ENCODE results near the gene DYNC2LI1.

Gene DYNC2LI1

DNA sequence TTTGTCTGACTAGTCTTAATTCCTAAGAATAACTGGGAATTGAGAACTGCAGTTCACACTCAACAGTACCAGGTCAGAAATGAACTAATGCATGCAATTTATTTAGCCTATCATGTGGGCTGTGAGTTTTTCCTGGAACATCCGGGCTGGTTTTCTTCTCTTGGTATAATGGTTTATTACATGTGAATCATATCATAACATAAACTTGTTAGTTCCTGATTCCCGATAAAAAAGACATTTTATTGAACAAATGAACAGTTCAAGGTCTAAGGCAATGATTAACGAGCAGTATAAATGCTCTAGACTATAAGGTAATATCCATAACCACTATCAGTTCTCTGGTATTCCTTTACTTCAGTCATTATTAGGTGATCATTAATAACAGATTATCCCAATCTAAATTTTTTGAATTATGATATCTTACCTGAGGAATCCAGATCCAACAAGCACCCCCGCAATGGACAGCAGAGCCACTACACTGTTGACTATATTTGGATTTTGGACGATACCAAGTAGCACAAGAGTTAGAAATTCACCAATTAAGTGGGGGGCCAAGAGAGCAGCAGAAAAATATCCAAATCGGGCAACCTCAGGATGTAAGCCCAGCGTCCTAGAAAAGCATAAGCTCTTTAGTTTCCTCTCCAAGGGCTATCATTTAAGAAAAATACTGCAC is 45.8 kb downstream of the DYNC2LI1 start:
- DNase-seq: no peak

DNA sequence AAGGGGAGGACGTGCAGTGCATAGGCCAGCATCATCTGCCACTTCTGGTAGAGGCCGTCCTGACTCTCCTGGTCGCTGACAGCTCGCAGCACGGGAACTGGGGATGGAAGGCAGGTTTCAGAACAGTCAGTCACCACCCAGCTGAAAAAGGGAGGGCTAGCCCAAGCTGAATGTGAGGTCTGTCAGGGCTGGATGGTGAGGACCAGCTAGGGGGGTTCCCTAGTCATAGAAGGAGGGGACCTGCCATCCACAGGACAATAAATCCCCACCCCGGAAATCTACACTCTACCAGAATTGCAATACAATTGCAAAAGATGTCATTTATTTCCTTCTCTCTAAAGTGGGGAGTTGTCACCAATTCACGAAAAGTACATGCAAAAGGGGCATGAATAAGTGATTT is 49.0 kb downstream of the DYNC2LI1 start:
- DNase-seq: no peak

DNA sequence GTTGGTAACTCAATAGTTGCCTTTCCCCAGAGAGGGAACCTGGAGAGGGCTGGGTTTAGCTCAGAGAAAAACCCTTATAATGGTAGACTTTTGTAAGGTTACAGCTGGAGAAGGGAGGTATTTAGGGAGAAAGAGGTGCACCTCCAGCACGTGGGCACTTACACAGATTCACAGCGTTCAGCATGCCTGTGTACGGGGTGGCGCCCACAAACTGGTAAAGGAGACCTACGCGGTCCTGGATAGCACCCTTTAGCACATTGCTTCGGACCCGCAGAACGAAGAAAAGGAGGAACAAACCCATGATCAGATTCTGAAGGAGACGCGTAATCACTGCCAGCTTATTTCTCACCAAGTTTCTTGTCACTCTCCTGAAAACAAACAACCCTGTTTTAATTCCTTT is 49.9 kb downstream of the DYNC2LI1 start:
- DNase-seq: no peak

DNA sequence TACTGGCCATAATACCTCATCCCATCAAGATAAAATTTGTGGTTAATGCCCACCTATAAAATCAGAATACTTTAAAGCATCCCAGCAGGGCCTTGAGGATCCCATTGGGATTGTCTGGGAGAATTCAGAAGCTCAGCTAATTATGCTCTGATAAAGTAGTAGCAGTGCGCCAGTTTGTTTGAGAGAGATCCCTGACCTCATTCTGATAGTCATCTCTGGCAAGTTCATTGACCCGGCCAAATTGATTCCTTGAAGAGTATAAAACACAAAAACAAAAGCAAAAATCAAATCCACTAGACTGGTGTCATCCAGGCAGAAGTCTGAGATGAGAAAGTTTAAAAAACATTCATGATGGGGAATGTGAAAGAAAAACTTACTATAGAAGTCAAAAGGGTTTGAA is 50.7 kb downstream of the DYNC2LI1 start:
- no peak for DNase-seq

DNA sequence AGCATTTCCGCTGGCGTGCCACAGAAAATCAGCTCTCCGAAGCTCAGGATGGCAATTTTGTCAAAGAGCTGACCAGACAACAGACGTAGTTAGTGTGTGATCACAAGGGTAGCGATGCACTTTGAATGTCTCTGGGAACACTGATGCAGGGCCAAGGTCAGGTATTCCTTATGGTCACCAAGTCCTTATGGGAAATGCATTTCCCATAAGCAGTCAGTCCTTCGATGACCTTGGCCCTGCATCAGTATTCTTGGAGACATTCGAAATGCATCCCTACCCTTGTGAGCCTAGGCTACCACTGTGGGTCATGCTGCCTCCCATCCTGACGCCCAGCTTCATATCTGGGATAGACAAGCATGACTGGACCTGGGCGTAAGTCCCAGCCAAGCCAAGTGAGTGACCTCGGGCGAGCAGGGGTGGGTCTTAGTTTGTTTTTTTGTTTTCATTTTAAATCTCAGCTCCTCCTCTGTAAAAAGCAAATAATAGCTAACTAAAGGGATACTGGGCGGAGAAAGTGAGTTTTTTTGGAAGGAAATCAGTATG is 51.2 kb downstream of the DYNC2LI1 start:
- no peak for DNase-seq

DNA sequence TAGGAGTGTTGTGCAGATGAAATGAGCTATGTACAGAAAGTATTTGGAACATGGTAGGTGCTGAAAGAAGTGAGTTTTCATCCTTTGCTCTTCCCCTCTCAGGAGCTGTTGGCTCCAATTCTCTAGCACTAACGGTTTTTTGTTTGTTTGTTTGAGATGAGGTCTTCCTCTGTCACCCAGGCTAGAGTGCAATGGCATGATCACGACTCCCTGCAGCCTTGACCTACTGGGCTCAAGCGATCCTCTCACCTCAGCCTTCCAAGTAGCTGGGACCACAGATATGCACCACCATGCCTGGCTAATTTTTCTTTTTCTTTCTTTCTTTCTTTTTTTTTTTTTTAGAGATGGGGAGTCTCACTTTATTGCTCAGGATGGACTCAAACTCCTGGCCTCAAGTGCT is 52.0 kb downstream of the DYNC2LI1 start:
- DNase-seq: no peak

DNA sequence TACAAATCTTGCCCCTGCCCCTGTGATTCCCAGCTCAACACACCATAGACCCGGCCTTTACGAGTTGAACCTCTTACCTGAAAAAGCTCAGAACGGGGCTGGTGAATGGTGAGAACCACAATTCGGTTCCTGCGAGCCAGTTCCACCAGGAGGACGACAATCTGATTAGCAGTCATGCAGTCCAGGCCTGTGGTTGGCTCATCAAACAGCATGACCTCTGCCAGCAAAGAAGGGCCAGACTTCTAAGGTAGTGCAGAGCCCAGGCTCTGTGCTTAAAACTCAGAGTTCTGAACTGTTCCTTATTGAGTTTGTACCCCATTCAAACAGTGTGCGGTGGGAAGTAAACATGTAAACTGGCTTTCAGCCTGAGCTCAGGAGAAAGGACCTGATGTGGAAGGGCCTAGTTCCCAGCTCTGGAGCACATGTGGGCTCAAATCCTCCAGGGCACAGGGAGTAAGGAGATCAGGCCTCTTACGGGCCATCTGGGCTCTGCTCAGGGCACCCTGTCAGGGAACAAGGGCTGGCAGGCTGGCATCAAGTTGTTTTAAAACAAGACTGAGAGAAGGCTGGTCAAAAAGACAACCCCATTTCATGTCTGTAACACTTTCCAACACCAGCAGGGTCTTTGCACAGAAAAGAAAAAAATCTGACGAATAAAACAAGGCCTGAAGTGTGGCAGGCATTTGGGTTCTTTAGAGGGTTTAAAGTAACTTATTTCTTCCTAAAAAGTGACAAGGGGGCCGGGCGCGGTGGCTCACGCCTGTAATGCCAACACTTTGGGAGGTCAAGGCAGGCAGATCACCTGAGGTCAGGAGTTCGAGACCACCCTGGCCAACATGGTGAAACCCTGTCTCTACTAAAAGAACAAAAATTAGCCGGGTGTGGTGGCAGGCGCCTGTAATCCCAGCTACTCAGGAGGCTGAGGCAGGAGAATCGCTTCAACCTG is 52.7 kb downstream of the DYNC2LI1 start:
- DNase-seq: no peak

DNA sequence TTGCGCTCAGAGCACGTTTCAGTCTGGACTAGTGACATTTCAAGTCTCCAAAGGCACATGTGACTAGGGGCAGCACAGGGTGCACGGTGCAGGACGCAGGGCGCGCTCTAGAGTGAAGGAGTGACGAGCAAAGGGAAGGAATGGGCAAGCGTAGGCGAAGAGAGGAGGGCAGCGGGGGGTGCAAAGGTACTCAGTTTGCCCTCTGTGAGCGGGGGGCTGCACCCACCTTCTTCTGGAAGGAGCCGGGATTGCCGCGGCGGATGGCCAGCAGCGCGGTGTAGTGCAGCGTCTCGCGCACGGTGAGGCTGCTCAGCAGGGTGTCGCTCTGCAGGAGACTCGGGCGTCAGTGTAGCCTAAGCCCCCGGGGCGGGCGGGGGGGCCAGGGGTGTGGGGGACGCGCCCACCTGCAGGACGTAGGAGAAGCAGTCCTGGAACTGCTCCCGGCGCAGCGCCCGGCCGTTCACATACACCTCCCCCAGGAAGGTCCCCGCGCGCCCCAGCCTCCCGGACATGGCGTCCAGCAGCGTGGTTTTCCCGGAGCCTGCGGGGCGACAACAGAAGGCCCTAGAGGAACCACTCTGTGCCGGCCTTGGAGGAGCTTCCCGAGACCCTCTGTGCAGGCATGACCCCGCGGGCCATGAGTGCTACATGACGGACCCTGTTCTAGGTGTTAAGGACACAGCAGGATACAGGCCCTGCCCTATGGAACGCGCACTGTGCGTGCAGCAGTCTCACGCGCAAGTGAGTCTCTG is 57.9 kb downstream of the DYNC2LI1 start:
- DNase-seq: no peak

DNA sequence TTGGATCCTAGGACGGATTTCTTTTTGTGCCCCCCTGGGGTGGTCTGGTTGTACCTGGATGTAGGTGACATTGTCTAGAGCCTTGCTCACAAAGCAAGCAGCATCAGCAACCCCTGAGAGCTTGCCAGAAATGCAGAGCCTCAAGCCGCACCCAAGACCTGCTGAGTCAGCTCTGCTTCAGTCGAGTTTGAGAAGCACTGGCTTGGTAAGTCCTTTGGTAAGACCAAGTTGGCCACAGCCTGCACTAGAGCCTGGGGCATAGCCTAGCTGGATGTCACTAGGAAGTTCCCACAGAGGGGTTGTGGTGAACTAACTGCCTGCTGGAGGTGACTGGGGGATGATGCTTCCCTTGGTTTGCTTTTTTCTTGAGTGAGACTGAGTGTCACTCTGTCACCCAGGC is 58.6 kb downstream of the DYNC2LI1 start:
- no peak for DNase-seq

DNA sequence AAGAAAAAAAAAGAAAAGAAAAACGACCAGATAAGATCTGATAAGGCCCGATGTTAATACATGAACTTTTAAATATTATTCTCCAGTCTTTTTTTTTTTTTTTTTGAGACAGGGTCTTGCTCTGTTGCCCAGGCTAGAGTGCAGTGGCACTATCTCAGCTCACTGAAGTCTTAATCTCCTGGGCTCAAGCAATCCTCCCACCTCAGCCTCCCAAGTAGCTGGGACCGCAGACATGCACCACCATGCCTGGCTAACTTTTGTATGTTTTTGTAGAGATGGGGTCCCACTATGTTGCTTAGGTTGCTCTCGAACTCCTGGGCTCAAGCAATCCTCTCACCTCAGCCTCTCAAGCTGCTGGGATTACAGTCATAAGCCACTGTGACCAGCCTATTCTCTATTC is 63.2 kb downstream of the DYNC2LI1 start:
- DNase-seq: no peak

DNA sequence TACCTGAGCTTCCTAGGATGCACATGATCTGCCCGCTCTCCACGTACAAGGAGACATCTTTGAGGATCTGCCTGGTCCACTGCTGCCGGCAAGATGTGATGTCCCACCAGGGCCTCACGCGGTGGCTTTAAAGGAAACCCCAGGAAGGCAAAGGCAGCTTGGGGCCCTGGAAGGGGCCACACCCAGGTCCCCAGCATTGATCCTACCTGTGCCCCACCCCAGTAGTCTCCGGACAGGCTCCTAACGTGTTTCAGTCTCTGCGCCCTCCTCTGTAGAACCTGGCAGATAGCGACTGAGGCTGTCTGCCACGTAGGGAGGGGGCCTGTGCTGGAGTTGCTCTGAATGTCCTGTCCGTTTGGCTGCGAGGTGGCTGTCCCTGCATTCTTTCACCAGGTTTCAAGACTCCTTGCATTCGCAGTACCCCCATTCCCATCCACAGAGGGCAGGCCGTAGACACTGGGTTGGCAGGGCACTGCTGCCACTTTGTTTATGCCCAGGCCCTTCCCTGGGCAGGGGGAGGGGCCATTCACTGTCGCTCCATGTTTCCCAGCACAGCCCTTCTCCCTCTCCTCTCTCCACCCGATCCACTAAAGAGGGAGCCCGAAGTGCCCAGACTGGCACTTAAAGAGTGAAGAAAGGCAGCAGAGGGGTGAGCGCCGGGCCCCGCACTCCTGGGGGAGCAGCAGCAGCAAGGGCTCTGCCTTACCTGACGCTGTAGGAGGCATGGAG is 64.2 kb downstream of the DYNC2LI1 start:
- DNase-seq: no peak

DNA sequence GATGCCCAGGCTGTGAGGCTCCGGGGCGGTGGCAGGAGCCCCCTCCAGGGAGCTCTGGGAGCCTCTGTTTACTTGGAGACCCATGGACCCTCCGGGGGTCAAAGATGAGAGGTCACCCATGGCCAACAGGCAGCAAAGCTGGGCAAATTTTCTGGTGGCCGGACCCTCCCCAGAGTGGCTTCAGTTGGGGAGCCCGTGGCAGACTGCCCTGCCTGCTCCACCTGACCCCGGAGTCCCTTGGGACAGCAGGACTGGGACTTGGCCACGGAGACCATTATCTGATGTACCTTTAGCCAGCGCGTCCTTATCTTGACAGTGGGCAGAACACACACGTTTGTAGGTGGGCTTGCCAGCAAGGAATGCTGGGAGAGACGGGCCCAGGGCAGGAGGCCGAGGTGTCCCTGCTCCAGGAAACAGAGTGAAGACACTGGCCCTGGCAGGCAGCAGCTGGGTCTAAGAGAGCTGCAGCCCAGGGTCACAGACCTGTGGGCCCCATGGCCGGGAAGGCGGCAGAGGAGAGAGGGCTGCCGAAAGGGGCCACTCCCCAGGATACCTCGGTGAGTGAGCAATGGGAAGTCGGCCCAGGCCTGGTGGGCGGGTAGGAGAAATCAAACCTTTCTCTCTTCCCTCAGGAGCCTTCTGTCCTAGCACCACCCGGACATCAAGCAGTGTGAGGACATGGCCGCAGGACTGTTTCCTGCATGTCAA is 64.9 kb downstream of the DYNC2LI1 start, which contains the start of the genes ABCG5 and ABCG8:
Gene ABCG5, minus strand, starts transcription at position 280 of the 708 bp plus-strand sequence. Its CDS starts 160 bp downstream, at position 120.
Gene ABCG8, plus strand, starts transcription at position 412 of the 708 bp plus-strand sequence. Its CDS starts 83 bp downstream, at position 495.
- no peak for DNase-seq

DNA sequence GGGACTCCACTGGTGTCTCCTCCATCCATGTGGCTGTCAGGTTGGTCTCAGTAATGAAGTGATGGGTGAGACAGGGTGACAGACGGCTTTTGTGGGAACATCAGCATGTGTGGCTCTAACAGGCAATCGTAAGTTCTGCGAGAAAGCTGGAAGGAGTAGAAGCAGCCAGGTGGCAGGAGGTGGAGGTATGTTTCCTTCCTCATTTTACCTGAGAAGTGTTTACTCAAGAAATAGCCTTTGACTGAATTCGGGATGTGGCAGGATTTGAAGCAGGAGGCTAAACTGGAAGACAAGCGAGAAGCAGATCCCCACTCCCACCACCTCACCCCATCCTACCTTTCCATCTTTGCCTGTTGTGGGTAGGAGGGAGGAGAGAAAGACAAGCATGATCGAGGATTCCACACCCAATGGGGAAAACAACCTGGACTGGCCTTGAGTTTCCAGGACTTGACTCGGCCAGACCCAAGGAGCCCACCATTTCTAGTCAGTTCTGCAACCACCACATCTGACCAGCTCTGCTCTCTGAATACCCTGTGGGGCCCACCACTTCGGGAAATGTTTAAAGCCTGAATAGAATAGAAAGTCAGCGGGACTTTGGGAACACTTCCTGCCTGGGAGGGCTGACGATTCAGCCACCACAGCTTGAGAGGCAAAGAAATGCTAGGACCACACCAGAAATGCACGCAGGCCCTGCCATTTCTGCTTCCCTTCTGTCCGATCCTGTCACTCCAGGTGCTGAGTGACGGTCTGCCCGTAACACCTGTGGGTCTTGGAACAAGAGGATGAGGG is 66.1 kb downstream of the DYNC2LI1 start:
- DNase-seq: no peak

DNA sequence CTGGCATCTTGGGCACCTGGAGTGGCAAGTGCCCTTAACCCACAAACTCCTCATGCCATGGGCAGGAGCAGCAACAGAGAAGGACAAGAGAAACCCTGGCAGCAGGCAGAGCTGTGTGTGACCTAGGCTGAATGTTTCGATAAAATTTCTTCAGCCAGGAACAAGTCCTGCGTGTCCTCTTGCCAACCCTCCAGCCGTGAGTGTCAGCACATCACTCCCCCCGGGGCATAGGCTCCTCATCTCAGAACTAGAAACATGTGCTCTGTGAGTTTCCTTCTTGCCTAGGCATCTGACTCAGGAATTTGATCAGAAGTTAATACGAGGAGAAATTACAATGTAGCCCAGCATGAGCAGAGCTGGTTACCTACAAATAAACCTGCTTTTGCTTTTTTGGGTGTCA is 67.1 kb downstream of the DYNC2LI1 start:
- no peak for DNase-seq

DNA sequence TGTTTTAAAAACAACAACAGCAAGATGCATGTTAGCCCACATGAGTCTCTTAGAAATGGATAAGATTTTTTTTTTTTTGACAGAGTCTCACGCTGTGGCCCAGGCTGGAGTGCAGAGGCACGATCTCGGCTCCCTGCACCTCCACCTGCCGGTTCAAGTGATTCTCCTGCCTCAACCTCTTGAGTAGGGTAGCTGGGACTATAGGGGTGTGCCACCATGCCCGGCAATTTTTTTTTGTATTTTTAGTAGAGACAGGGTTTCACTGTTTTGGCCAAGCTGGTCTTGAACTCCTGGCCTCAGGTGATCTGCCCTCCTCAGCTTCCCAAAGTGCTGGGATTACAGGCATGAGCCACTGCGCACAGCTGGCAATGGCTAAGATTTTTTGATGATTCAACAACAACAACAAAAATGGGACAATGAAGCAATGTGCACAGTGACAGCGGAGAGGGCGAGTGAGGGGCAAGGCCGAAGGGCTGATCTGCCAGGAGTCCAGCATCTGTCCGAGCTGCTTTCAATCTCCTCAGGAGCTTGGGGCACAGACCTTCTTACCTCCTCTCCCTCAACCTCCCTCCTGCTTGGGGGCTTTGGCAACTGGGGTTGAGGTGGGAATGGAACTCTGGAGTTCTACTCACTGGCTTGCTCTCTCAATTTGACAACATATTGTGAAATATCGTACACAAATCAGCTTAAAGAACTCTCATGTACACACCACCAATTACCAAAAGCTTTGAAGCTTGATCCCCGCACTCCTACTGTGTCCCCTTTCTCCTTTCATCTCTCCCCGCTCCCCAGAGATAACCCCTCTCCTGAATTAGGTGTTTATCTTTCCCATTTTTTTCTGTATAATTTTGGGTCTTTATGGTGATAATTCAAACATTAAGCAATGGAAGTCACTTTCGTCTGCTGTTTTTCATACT is 68.4 kb downstream of the DYNC2LI1 start:
- no peak for DNase-seq

DNA sequence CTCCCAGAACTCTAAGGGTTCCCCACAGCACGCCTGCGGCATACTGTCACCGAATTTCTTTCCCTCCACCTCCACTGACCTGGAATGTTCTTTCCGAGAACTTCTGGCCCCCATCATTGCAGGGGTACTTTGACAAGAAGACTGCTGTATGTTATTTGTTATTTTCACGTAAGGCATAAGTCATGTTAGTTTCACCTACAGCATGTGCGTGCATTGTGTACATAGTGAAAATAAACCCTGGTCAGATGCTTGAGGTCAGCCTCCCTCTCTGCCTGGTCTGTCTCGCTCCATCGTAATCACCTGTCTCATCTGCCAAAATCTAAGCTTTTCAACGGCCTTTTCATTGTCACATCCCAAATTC is 69.0 kb downstream of the DYNC2LI1 start:
- no peak for DNase-seq

DNA sequence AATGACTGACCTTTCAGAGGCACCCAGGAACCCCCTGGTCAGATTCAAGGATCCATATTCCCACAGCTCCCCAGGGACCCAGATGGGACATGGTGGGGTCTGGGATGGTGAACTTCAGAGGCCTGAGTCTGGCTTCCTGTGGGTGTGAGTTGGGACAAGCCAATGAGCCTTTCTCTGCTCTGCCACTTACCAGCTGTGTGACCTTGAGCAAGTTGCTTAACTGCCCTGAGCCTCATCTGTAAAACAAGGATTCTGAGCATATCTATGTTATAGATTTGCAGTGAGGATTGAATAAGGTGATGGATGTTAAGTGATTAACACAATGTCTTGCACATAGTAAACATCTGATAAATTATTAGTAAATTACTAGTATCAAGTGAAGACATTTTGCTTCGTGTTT is 71.3 kb downstream of the DYNC2LI1 start:
- DNase-seq: no peak

DNA sequence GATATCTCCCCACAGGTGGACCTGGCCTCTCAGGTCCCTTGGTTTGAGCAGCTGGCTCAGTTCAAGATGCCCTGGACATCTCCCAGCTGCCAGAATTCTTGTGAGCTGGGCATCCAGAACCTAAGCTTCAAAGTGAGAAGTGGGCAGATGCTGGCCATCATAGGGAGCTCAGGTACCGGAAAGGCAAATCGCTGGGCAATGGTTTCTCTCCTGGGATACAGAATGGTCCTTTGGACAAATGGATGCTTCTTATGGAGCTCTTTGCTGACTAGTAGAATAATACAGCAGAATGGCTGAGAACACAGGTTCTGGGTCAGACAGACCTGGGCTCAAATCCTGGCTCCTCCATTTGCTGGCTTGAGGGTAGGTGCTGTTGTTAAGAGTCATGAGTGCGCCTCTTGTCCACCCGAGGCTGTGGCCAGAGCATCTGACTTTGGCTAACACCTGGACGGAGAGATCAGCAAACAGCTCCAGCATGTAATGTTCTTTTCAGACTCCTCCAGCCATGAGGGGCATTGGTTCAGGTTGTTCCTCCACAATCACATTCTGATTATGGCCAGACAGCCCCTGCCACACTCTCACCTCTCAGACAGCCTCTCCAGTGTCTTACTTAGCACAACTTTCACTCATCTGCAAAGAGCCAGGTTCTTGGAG is 72.4 kb downstream of the DYNC2LI1 start:
- DNase-seq: no peak

DNA sequence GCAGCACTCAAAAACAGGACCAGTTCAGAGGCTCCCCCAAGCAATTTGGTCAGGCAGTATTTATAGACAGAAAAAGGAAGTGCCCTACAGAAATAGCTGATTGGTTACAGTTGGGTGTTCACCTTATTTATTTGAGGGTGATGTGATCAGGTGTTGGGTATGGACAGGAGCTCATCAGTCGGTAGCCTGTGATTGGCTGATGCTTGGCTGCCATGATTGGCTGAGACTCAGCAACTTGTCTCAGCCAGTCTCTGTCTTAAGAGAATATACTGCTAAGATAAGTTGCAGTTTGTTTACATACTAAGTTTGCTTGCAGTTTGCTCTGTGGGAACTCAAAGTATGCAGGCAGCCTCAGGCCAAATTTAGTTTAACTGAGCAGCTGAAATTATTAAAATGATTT is 74.4 kb downstream of the DYNC2LI1 start:
- no peak for DNase-seq

Measured in activated naive CD4-positive, alpha-beta T cell treated with anti-CD3 and anti-CD28 coated beads, Interleukin-2, amount 50 U/mL, for 16 hours (primary cell).